A549 (cell line): Measurements from ENCODE around the gene RNF5. TPM values are rescaled to one million over a fixed set of nuclear protein-coding genes. Genes with fewer than 3 reads are reported as not detected.

Source experiments
- ATAC-seq, 2 experiments: fragments of 200-7000 bp in 1 of 2; fragments of >200 bp in 1 of 2; cut with Nextera tagmentation in 1 of 2; cut with Tn5 transposase in 1 of 2; 3 replicates each; pipeline versions ENCODE4 v1.8.0 to v1.9.1; 2018 to 2020; ENCODE audit warnings: mild to moderate bottlenecking in 1 of 2, moderate library complexity in 1 of 2
- CTCF ChIA-PET: fragments of 300-600 bp; sonication (Branson Sonifier 250); formaldehyde crosslinking; extraction: SDS; loops from one replicate; lab custom pipeline; 2021; ENCODE audit warnings: antibody characterized with exemption, inconsistent platforms; lab: Yijun Ruan, JAX
- POLR2A ChIA-PET: fragments of 350-600 bp; formaldehyde crosslinking; extraction: SDS; loops from one replicate; lab custom pipeline; 2021; ENCODE audit warnings: antibody characterized with exemption, inconsistent platforms; lab: Yijun Ruan, JAX
- DNase-seq, 2 experiments: peaks; one replicate each; pipeline versions ENCODE4 v3.0.0 to v3.0.0-alpha.2; 2011 to 2016; ENCODE audit warnings: low read depth in 1 of 2, low spot score in 1 of 2
- FAIRE-seq: peaks from 2 replicates; lab custom pipeline; 2011; peaks lifted over from hg19 to GRCh38; lab: Jason Lieb, UNC
- H3K27ac ChIP-seq, 2 experiments: fragments of >200 bp; sonication (Bioruptor Twin); formaldehyde crosslinking; 3 replicates each; pipeline ENCODE4 v1.5.1; 2016 to 2017
- H3K4me1 ChIP-seq: fragments of >200 bp; sonication (Bioruptor Twin); formaldehyde crosslinking; 3 replicates; pipeline ENCODE4 v1.6.1; 2016
- H3K4me2 ChIP-seq: fragments of >200 bp; sonication (Bioruptor Twin); formaldehyde crosslinking; 3 replicates; pipeline ENCODE4 v1.6.1; 2016
- H3K4me3 ChIP-seq: fragments of >200 bp; sonication (Bioruptor Twin); formaldehyde crosslinking; 3 replicates; pipeline ENCODE4 v1.5.1; 2016
- H3K9me3 ChIP-seq: fragments of >200 bp; sonication (Bioruptor Twin); formaldehyde crosslinking; 3 replicates; pipeline ENCODE4 v1.6.1; 2016
- BCL3 ChIP-seq: fragments of >200 bp; sonication (Bioruptor Twin); formaldehyde crosslinking; IDR thresholded peaks from 3 replicates; pipeline ENCODE4 v1.6.1; 2016
- BHLHE40 ChIP-seq: IDR thresholded peaks from 2 replicates; pipeline ENCODE4 v1.6.1; 2012; ENCODE audit warnings: low read depth, low read length, inconsistent platforms
- CBX8 ChIP-seq: fragments of 200-600 bp; sonication (generic); IDR thresholded peaks from 2 replicates; pipeline ENCODE4 v1.6.1; 2016
- CHD2 ChIP-seq: fragments of 150-350 bp; IDR thresholded peaks from 2 replicates; pipeline ENCODE4 v1.6.1; 2014; ENCODE audit warnings: low read length; ENCODE audit not compliant: partially characterized antibody
- ESRRA ChIP-seq: fragments of 150-350 bp; IDR thresholded peaks from 2 replicates; pipeline ENCODE4 v1.6.1; 2014; ENCODE audit warnings: mild to moderate bottlenecking, low read length, borderline replicate concordance
- GATA3 ChIP-seq: IDR thresholded peaks from 2 replicates; pipeline ENCODE4 v1.6.1; 2012; ENCODE audit warnings: borderline replicate concordance
- HOXB13 ChIP-seq: fragments of 250-450 bp; sonication (Bioruptor Pico); IDR thresholded peaks from 2 replicates; pipeline ENCODE4 v1.5.0; 2020; ENCODE audit warnings: low read depth, mild to moderate bottlenecking, moderate library complexity
- HOXB5 ChIP-seq: fragments of 250-450 bp; sonication (Bioruptor Pico); IDR thresholded peaks from 2 replicates; pipeline ENCODE4 v1.5.0; 2020; ENCODE audit warnings: mild to moderate bottlenecking, moderate library complexity
- JUN ChIP-seq, 2 experiments: fragments of >200 bp; sonication (Bioruptor Twin); formaldehyde crosslinking; IDR thresholded peaks; 2 replicates in 1 of 2; 3 replicates in 1 of 2; pipeline ENCODE4 v1.6.1; 2016 to 2017
- KDM1A ChIP-seq: fragments of 200-600 bp; sonication (generic); IDR thresholded peaks from 2 replicates; pipeline ENCODE4 v1.6.1; 2016; ENCODE audit warnings: low read depth, mild to moderate bottlenecking
- KDM5A ChIP-seq: fragments of 200-600 bp; sonication (generic); IDR thresholded peaks from 2 replicates; pipeline ENCODE4 v1.6.1; 2016; ENCODE audit warnings: antibody characterized with exemption, mild to moderate bottlenecking
- MAFK ChIP-seq: fragments of 450-650 bp; IDR thresholded peaks from 2 replicates; pipeline ENCODE4 v1.6.1; 2014; ENCODE audit not compliant: partially characterized antibody
- MAZ ChIP-seq: fragments of 150-350 bp; IDR thresholded peaks from 2 replicates; pipeline ENCODE4 v1.6.1; 2014; ENCODE audit warnings: antibody characterized with exemption, low read depth, low read length, borderline replicate concordance
- NR3C1 ChIP-seq: fragments of >200 bp; sonication (Bioruptor Twin); formaldehyde crosslinking; IDR thresholded peaks from 3 replicates; pipeline ENCODE4 v1.6.1; 2017
- PBX3 ChIP-seq: IDR thresholded peaks from 2 replicates; pipeline ENCODE4 v1.6.1; 2012
- PHF8 ChIP-seq: fragments of 200-600 bp; sonication (generic); IDR thresholded peaks from 2 replicates; pipeline ENCODE4 v1.6.1; 2016; ENCODE audit warnings: low read depth, mild to moderate bottlenecking, antibody characterized with exemption, moderate library complexity, borderline replicate concordance
- POLR2A ChIP-seq: IDR thresholded peaks from 2 replicates; pipeline ENCODE4 v1.6.1; 2012; ENCODE audit warnings: mild to moderate bottlenecking, low read length
- RARB ChIP-seq: fragments of 250-450 bp; sonication (Bioruptor Pico); IDR thresholded peaks from 2 replicates; pipeline ENCODE4 v1.8.0; 2021; ENCODE audit warnings: mild to moderate bottlenecking, moderate library complexity
- RFX5 ChIP-seq: fragments of 450-650 bp; IDR thresholded peaks from 2 replicates; pipeline ENCODE4 v1.7.1; 2014; ENCODE audit warnings: antibody characterized with exemption, mild to moderate bottlenecking, moderate library complexity
- RNF2 ChIP-seq: fragments of 200-600 bp; sonication (generic); IDR thresholded peaks from 2 replicates; pipeline ENCODE4 v1.6.1; 2016; ENCODE audit warnings: low read depth, mild to moderate bottlenecking, antibody characterized with exemption, moderate library complexity, borderline replicate concordance
- SMC3 ChIP-seq: fragments of >200 bp; sonication (Bioruptor Twin); formaldehyde crosslinking; IDR thresholded peaks from 3 replicates; pipeline ENCODE4 v1.6.1; 2018; ENCODE audit warnings: inconsistent platforms
- SREBF2 ChIP-seq: fragments of 450-650 bp; IDR thresholded peaks from 2 replicates; pipeline ENCODE4 v1.6.1; 2014; ENCODE audit warnings: mild to moderate bottlenecking, moderate library complexity
- TFCP2L1 ChIP-seq: fragments of 250-450 bp; sonication (Bioruptor Pico); IDR thresholded peaks from 2 replicates; pipeline ENCODE4 v1.5.0; 2021; ENCODE audit warnings: mild to moderate bottlenecking
- ZC3H11A ChIP-seq: fragments of 450-650 bp; IDR thresholded peaks from 2 replicates; pipeline ENCODE4 v1.6.1; 2014; ENCODE audit warnings: antibody characterized with exemption, mild to moderate bottlenecking
- ZFP36 ChIP-seq: fragments of 450-650 bp; IDR thresholded peaks from 2 replicates; pipeline ENCODE4 v1.6.1; 2014; ENCODE audit warnings: borderline replicate concordance; ENCODE audit not compliant: partially characterized antibody
- ZNF302 ChIP-seq: fragments of 250-450 bp; sonication (Bioruptor Pico); IDR thresholded peaks from 2 replicates; pipeline ENCODE4 v1.9.0; 2021; ENCODE audit warnings: inconsistent platforms, mild to moderate bottlenecking, moderate library complexity
- ZSCAN20 ChIP-seq: fragments of 250-450 bp; sonication (Bioruptor Pico); IDR thresholded peaks from 2 replicates; pipeline ENCODE4 v1.8.0; 2022; ENCODE audit warnings: mild to moderate bottlenecking, moderate library complexity
- WGBS: methylation state at CpG from one replicate; pipeline ENCODE4 v1.1.6; 2017; ENCODE audit errors: missing lambda C conversion rate; 5-methylcytosine and 5-hydroxymethylcytosine counted together
- polyA plus RNA-seq, 4 experiments: library from polyadenylated mRNA; depleted of rRNA in 3 of 4; stranded (reverse); fragments of >200 nt; fragmentation: RNase III in 1 of 4; extraction: RNeasy Plus Mini Kit Qiagen cat#74134 plus additional on column Dnase treatment in 1 of 4; gene quantifications; 2 replicates in 3 of 4; 3 replicates in 1 of 4; pipeline ENCODE4 v1.2.3, GENCODE V29; 2011 to 2017
- TF ChIP-seq, protein P1 (sequence below): fragments of >200 bp; sonication (Bioruptor Twin); formaldehyde crosslinking; IDR thresholded peaks from 2 replicates; pipeline ENCODE4 v1.6.1; 2016
- TF ChIP-seq, protein P2 (sequence below): IDR thresholded peaks from 2 replicates; pipeline ENCODE4 v1.6.1; 2012
- TF ChIP-seq, protein P3 (sequence below): fragments of 150-350 bp; IDR thresholded peaks from 2 replicates; pipeline ENCODE4 v1.6.1; 2014; ENCODE audit warnings: low read depth, mild to moderate bottlenecking, low read length

Gene RNF5
- polyA plus RNA-seq, 2 of the 4 experiments (the other 2 are of a cell fraction) = 54.1 to 62.7 TPM

GRCh38 chr6:32203426-32204267 is 25.4 kb downstream of the RNF5 start:
- TF ChIP-seq MAFK = no peak
- no peak for TF ChIP-seq BCL3
- no peak for TF ChIP-seq POLR2A
- no peak for TF ChIP-seq ZC3H11A
- TF ChIP-seq ESRRA = no peak
- TF ChIP-seq RFX5 = no peak
- no peak for TF ChIP-seq PHF8
- no peak for TF ChIP-seq KDM5A
- no peak for TF ChIP-seq NR3C1
- TF ChIP-seq KDM1A = no peak
- no peak for TF ChIP-seq SREBF2
- no peak for TF ChIP-seq HOXB5 (CRISPR knock-in tag)
- Histone ChIP-seq H3K4me3 (no peak overlapping the region), H3K9me3 (no peaks in the 10 kb centered on the region), H3K4me1 (no peaks in the 10 kb centered on the region), H3K4me2 (no peak overlapping the region), H3K27ac (no peak overlapping the region)
- POLR2A ChIA-PET = interaction anchor here (1.9 kb wide), 1 partner anchor 8 kb away, joined by 4 read pairs; no protein-coding TSS in a partner anchor
- FAIRE-seq = no peak
- 46% methylated on average over 4 of the region's 9 CpGs for WGBS
- CTCF ChIA-PET = no interaction called here
- no peak for ATAC-seq
- no peak for DNase-seq

GRCh38 chr6:32204268-32204715 is 26.1 kb downstream of the RNF5 start:
- WGBS = 52% methylated on average over 3 of the region's 3 CpGs
- ATAC-seq (no peak), FAIRE-seq (no peak), DNase-seq (no peak)
- no peak overlapping the region for H3K27ac ChIP-seq
- POLR2A ChIA-PET = interaction anchor here (1.9 kb wide), 1 partner anchor 9 kb away, joined by 4 read pairs; no protein-coding TSS in a partner anchor
- H3K4me3 ChIP-seq = no peak overlapping the region
- no peak for TF ChIP-seq CBX8
- TF ChIP-seq, protein P1, sequence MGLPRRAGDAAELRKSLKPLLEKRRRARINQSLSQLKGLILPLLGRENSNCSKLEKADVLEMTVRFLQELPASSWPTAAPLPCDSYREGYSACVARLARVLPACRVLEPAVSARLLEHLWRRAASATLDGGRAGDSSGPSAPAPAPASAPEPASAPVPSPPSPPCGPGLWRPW = no peak
- TF ChIP-seq ZFP36 = no peak
- TF ChIP-seq KDM1A = no peak
- TF ChIP-seq BHLHE40 = no peak
- no peak for TF ChIP-seq RARB (CRISPR knock-in tag)
- TF ChIP-seq ZNF302 (CRISPR knock-in tag) = no peak
- TF ChIP-seq TFCP2L1 (CRISPR knock-in tag) = no peak
- TF ChIP-seq BCL3 = no peak
- TF ChIP-seq PBX3 = no peak
- H3K4me2 ChIP-seq = no peak overlapping the region
- no peaks in the 10 kb centered on the region for H3K9me3 ChIP-seq
- no peaks in the 10 kb centered on the region for H3K4me1 ChIP-seq
- CTCF ChIA-PET = interaction anchor here (0.6 to 1.8 kb wide), 2 partner anchors 9 to 41 kb away, joined by 3 to 5 read pairs; no protein-coding TSS in a partner anchor

DNA sequence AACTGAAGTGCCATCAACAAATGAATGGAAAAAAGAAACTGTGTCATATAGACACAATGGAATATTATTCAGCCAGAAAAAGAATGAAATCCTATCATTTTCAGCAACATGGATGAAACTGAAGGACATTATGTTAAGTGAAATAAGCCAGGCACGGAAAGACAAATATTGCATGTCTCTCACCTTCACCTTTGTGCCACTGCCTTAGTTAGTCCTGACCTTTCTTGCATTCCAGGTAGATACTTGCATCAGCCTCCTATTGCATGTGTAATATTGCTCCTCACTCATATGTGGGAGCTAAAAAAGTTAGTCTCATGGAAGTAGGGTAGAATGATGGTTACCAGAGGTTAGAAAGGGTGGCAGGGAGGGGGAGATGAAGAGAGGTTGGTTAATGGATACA is 30.8 kb downstream of the RNF5 start:
- Histone ChIP-seq H3K27ac (no peak overlapping the region), H3K4me2 (no peak overlapping the region), H3K4me3 (no peak overlapping the region), H3K4me1 (no peaks in the 10 kb centered on the region), H3K9me3 (no peaks in the 10 kb centered on the region)
- no peak for DNase-seq
- WGBS = 0% methylated on average over 1 of the region's 1 CpG
- ChIA-PET POLR2A (no interaction called here), CTCF (no interaction called here)
- no peak for ATAC-seq
- TF ChIP-seq GATA3 = no peak
- TF ChIP-seq HOXB13 (CRISPR knock-in tag) = no peak
- no peak for TF ChIP-seq RFX5
- TF ChIP-seq MAZ = no peak
- TF ChIP-seq CHD2 = no peak
- TF ChIP-seq SMC3 = no peak
- no peak for TF ChIP-seq KDM1A
- no peak for TF ChIP-seq RNF2
- TF ChIP-seq ZSCAN20 (CRISPR knock-in tag) = no peak
- TF ChIP-seq CBX8 = no peak
- TF ChIP-seq, protein P2, sequence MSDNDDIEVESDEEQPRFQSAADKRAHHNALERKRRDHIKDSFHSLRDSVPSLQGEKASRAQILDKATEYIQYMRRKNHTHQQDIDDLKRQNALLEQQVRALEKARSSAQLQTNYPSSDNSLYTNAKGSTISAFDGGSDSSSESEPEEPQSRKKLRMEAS = no peak
- TF ChIP-seq, protein P3, sequence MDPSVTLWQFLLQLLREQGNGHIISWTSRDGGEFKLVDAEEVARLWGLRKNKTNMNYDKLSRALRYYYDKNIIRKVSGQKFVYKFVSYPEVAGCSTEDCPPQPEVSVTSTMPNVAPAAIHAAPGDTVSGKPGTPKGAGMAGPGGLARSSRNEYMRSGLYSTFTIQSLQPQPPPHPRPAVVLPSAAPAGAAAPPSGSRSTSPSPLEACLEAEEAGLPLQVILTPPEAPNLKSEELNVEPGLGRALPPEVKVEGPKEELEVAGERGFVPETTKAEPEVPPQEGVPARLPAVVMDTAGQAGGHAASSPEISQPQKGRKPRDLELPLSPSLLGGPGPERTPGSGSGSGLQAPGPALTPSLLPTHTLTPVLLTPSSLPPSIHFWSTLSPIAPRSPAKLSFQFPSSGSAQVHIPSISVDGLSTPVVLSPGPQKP = no peak
- no peak for TF ChIP-seq JUN (IDR thresholded peaks at IDR 0.05)
- FAIRE-seq = no peak
